Right lobe of liver (tissue), 6 donors: ENCODE data around the gene LEAP2. TPM values are rescaled to one million over a fixed set of nuclear protein-coding genes. Genes with fewer than 3 reads are reported as not detected.

Source experiments
- ATAC-seq, 4 donors: fragments of 200-7000 bp; cut with Tn5 transposase; one replicate each; pipeline ENCODE4 v1.9.1; 2020; ENCODE audit warnings: mild to moderate bottlenecking in 4 of 4, moderate library complexity in 4 of 4
- DNase-seq, 3 donors: peaks; one replicate each; pipeline ENCODE4 v3.0.0-alpha.2; 2020
- H3K27ac ChIP-seq, 3 donors: fragments of 200-600 bp; one replicate each; pipeline ENCODE4 v1.8.0; 2022
- H3K27me3 ChIP-seq, 2 donors: fragments of 200-600 bp; one replicate each; pipeline ENCODE4 v1.8.0; 2022
- H3K36me3 ChIP-seq, 4 donors: fragments of 200-600 bp; sonication (generic) in 1 of 4; one replicate each; pipeline versions ENCODE4 v1.5.1 to v1.8.0; 2017 to 2022; ENCODE audit warnings: control low read depth in 1 of 4
- H3K4me1 ChIP-seq, 4 donors: fragments of 200-600 bp; sonication (generic) in 1 of 4; one replicate each; pipeline versions ENCODE4 v1.5.1 to v1.8.0; 2017 to 2022; ENCODE audit warnings: control low read depth in 1 of 4
- H3K4me3 ChIP-seq, 3 donors: fragments of 200-600 bp; one replicate each; pipeline ENCODE4 v1.8.0; 2022
- H3K9me3 ChIP-seq, 4 donors: fragments of 200-600 bp; sonication (generic) in 1 of 4; one replicate each; pipeline versions ENCODE4 v1.5.1 to v1.8.0; 2017 to 2022; ENCODE audit warnings: control low read depth in 1 of 4
- POLR2A ChIP-seq: fragments of 450-650 bp; IDR thresholded peaks from one replicate; pipeline ENCODE4 v1.6.1; 2017; ENCODE audit warnings: antibody characterized with exemption, mild to moderate bottlenecking
- WGBS: methylation state at CpG from one replicate; pipeline ENCODE4 v1.1.6; 2018; ENCODE audit warnings: low coverage, low lambda C conversion rate; ENCODE audit not compliant: insufficient coverage; ENCODE audit errors: missing lambda C conversion rate; 5-methylcytosine and 5-hydroxymethylcytosine counted together
- intact Hi-C, 2 donors: fragments of 100-400 bp; cut with DNase I; formaldehyde crosslinking; loops; one replicate each; pipeline versions ENCODE4 v1.11.2 to v1.14.1; 2022
- total RNA-seq, 6 experiments: library from RNA; depleted of rRNA in 2 of 6; stranded (reverse); fragments of >200 nt in 2 of 6; fragmentation: NEBNext Ultra II Directional in 3 of 6; extraction: Animal tissue kit (Norgen Biotek cat#: 25700) in 3 of 6; gene quantifications; one replicate each; pipeline versions ENCODE4 v1.1.0 to v1.2.4, GENCODE V29; 2016 to 2023
- TF ChIP-seq, protein P1 (sequence below), 4 donors: fragments of 200-600 bp in 3 of 4; fragments of 450-650 bp in 1 of 4; IDR thresholded peaks; one replicate each; pipeline versions ENCODE4 v1.5.1 to v1.8.0; 2016 to 2022; ENCODE audit warnings: antibody characterized with exemption in 4 of 4, mild to moderate bottlenecking in 2 of 4
- donor health status: DM: no; HTN: yes; CAD: no.
- donor health status: DM: no; HTN: no; CAD: no.
- donor health status: DM: no; HTN: no; CAD: no.
- donor health status: DM: no; HTN: yes; CAD: no.
- donor health status: DM: no; HTN: yes; CAD: no.

The LEAP2 gene
- total RNA-seq, 6 experiments from 2014 or later: 120 to 439 (median 214) TPM

DNA sequence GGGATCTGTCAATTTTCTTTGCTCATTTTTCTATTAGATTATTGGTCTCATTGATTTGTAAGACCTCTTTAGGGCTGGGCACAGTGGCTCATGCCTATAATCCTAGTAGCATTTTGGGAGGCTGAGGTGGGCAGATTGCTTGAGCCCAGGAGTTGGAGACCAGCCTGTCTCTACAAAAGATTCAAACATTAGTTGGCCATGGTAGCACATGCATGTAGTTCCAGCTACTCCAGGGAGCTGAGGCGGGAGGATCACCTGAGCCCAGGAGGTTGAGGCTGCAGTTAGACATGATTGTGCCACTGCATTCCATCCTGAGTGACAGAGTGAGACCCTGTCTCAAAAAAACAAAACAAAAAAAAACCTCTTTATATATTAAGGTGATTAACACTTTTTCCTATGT, 36.6 kb upstream of the LEAP2 start:
- Histone ChIP-seq H3K4me3 (no peak overlapping the region), H3K36me3 (no peaks in the 10 kb centered on the region), H3K27ac (peak overlapping the region; percentile 35 to 98 (median 94)), H3K4me1 (peaks cover 0 to 54% (median 21%) of the 10 kb centered on the region in 4 donors), H3K9me3 (no peaks in the 10 kb centered on the region), H3K27me3 (no peaks in the 10 kb centered on the region)
- 38% methylated on average over 1 of the region's 1 CpG for WGBS
- DNase-seq (no peak), ATAC-seq (no peak)
- TF ChIP-seq POLR2A: no peak
- TF ChIP-seq, protein P1, sequence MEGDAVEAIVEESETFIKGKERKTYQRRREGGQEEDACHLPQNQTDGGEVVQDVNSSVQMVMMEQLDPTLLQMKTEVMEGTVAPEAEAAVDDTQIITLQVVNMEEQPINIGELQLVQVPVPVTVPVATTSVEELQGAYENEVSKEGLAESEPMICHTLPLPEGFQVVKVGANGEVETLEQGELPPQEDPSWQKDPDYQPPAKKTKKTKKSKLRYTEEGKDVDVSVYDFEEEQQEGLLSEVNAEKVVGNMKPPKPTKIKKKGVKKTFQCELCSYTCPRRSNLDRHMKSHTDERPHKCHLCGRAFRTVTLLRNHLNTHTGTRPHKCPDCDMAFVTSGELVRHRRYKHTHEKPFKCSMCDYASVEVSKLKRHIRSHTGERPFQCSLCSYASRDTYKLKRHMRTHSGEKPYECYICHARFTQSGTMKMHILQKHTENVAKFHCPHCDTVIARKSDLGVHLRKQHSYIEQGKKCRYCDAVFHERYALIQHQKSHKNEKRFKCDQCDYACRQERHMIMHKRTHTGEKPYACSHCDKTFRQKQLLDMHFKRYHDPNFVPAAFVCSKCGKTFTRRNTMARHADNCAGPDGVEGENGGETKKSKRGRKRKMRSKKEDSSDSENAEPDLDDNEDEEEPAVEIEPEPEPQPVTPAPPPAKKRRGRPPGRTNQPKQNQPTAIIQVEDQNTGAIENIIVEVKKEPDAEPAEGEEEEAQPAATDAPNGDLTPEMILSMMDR (IDR thresholded peaks at IDR 0.05): no peak
- intact Hi-C loops: loop anchor here in 1 of 2 donors (5.0 kb wide), 1 partner anchor 35 kb away; the partner anchor contains the start of gene LEAP2

DNA sequence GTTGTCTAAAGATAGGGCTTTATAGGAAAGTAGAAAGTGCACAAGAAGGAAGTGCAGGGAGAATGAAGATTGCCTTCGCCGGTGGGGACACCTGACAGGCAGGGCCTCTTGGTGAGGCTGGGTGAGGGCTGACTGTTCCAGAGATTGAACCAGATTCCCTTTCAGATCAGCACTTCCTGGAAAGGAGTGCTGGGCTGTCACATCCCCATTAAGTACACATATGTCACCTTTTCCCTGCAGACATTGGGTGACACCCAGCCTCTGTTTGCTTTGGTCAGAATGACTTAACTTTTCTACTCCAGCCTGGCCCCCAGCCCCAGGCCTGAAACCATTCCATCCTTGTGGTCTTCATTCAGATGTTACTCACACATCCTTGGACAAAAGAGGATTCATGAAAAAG, 35.6 kb upstream of the LEAP2 start:
- Histone ChIP-seq H3K4me1 (peaks cover 0 to 55% (median 21%) of the 10 kb centered on the region in 4 donors), H3K36me3 (no peaks in the 10 kb centered on the region), H3K27ac (peak overlapping the region; percentile 94 to 98 (median 95)), H3K9me3 (no peaks in the 10 kb centered on the region), H3K27me3 (no peaks in the 10 kb centered on the region), H3K4me3 (peak overlapping the region in 1 of 3 donors; percentile 19)
- intact Hi-C loops: loop anchor here in 1 of 2 donors (5.0 kb wide), 1 partner anchor 34 kb away; the partner anchor contains the start of gene LEAP2
- peak; percentile 81 for TF ChIP-seq POLR2A
- TF ChIP-seq, protein P1 (IDR thresholded peaks at IDR 0.05): no peak
- WGBS: 45% methylated on average over 2 of the region's 2 CpGs
- ATAC-seq: peak; percentile 70 to 86 (median 78)
- peak; percentile 74 to 79 (median 75) for DNase-seq

DNA sequence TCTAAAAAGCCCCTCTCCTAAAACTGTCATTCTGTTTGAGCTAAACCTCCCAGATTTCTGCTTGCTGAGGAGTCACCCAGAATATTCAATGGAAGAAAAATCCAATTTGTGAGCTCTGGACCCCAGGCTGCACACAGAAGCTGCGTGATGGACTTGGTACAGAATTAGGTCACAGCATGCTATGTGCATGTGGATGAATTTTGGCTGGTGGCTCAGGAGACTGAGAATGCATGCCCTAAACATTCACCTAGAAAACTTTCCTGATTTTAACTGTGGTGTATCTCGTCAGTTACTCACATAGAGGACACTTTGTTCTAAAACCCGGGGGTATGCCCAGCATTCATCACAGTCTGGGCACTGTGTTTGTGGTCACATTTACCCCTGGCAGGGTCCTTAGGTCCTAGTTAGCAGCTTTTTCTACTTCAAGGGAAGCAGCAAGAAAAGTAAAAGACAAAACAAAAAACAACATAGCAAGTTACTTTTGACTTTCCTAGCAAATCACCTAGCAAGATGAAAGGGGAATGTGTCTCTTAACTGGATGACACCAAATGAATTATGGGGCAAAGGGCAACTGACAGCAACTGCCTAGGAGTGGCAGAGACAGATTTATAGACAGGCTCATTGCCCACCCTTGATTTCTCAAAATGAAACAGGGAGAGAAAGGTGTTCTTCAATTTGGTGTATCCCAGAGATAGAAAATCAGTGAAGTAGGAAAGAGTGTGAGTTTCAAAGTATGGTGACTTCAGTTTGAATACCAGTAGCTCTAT, 34.8 kb upstream of the LEAP2 start:
- WGBS: 30% methylated on average over 3 of the region's 3 CpGs
- ATAC-seq: peak; percentile 53 to 72 (median 62)
- intact Hi-C loops: loop anchor here in 1 of 2 donors (5.0 kb wide), 1 partner anchor 34 kb away; the partner anchor contains the start of gene LEAP2
- no peaks in the 10 kb centered on the region for H3K9me3 ChIP-seq
- TF ChIP-seq, protein P1 (IDR thresholded peaks at IDR 0.05): no peak
- no peak for TF ChIP-seq POLR2A
- no peak overlapping the region for H3K4me3 ChIP-seq
- no peaks in the 10 kb centered on the region for H3K36me3 ChIP-seq
- H3K27me3 ChIP-seq: no peaks in the 10 kb centered on the region
- H3K4me1 ChIP-seq: peaks cover 0 to 55% (median 21%) of the 10 kb centered on the region in 4 donors
- H3K27ac ChIP-seq: peak overlapping the region; percentile 94 to 98 (median 95)
- DNase-seq: peak; percentile 39 to 77 (median 64)

DNA sequence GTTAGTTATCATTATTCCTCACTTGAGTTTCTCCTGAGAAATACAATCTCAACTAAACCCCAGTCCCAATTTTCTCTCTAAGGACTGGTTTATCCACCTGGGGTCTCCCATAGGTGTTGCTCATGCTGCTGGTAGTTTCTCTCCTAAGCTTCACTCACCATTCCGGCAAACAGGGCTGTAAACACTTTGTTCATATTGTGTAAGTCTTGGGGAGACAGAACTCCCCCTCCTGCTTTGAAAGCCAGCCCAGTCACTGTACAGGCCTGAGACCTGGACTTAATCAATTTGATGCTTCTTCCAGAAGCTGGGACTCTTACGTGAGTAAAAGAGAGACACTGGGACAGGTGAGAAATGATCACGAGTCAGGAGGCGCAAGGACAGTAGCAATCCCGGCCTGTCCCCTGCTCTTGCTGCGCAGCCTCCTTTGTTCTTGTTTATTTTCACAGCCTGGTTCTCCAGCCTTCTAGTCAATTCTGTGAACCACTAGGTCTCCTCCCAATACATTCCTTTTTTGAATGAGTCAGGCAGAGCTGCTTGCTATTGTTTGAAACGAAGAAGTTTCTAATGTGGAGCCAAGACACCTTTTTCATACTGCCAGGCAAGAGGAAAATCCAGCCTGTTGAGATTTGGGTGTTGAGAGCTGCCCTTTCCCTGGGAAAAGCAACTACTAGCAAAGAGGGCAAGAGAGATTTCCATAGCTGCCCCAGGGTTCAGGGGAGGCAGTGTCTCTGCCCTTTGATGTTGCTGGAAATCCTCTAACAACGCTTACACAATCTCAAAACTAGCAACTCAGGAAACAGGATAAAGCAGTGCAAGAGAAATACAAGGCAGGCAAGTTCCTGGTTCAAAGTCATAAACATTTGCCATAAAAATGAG, 33.8 kb upstream of the LEAP2 start:
- Histone ChIP-seq H3K4me3 (no peak overlapping the region), H3K9me3 (no peaks in the 10 kb centered on the region), H3K27ac (peak overlapping the region; percentile 94 to 98 (median 95)), H3K4me1 (peaks cover 0 to 55% (median 21%) of the 10 kb centered on the region in 4 donors), H3K27me3 (no peaks in the 10 kb centered on the region), H3K36me3 (no peaks in the 10 kb centered on the region)
- peak in 1 of 3 donors; percentile 76 for DNase-seq
- TF ChIP-seq POLR2A: peak; percentile 85
- TF ChIP-seq, protein P1 (IDR thresholded peaks at IDR 0.05): no peak
- intact Hi-C loops: loop anchor here in 1 of 2 donors (5.0 kb wide), 1 partner anchor 33 kb away; the partner anchor contains the start of gene LEAP2
- ATAC-seq: peak; percentile 54 to 69 (median 57)
- WGBS: 28% methylated on average over 8 of the region's 8 CpGs
